ENCODE data around the gene CCDC89.

CCDC89 gene

GRCh38 chr11:85685820-85686459 lies at the start of gene CCDC89:
CCDC89 (minus strand) TSS chr11:85686195; CDS start chr11:85686130, 65 bp downstream.
- peak; percentile 60 to 75 for DNase-seq

- DNase-seq: no peak
Measured at GRCh38 chr11:85732965-85733364, 47.0 kb upstream of the CCDC89 start.

GRCh38 chr11:85726381-85726780 lies 40.4 kb upstream of the CCDC89 start:
- DNase-seq: no peak

GRCh38 chr11:85725510-85726258 lies 39.7 kb upstream of the CCDC89 start:
- DNase-seq: no peak

GRCh38 chr11:85724748-85725465 lies 38.9 kb upstream of the CCDC89 start:
- no peak for DNase-seq

GRCh38 chr11:85723088-85723487 lies 37.1 kb upstream of the CCDC89 start:
- DNase-seq: no peak

GRCh38 chr11:85721191-85721590 lies 35.2 kb upstream of the CCDC89 start:
- DNase-seq: no peak

- no peak for DNase-seq
Measured at GRCh38 chr11:85718991-85719807, 33.2 kb upstream of the CCDC89 start.

GRCh38 chr11:85718126-85718943 lies 32.3 kb upstream of the CCDC89 start:
- DNase-seq: no peak

GRCh38 chr11:85717429-85717828 lies 31.4 kb upstream of the CCDC89 start:
- DNase-seq: no peak

- DNase-seq: no peak
Measured at GRCh38 chr11:85712953-85713352, 27.0 kb upstream of the CCDC89 start.

- no peak for DNase-seq
Measured at GRCh38 chr11:85710917-85711316, 24.9 kb upstream of the CCDC89 start.

- no peak for DNase-seq
Measured at GRCh38 chr11:85709941-85710702, 24.1 kb upstream of the CCDC89 start.

- no peak for DNase-seq
Measured at GRCh38 chr11:85705800-85706199, 19.8 kb upstream of the CCDC89 start.

GRCh38 chr11:85704967-85705366 lies 19.0 kb upstream of the CCDC89 start:
- no peak for DNase-seq

- DNase-seq: no peak
Measured at GRCh38 chr11:85699957-85700741, 14.2 kb upstream of the CCDC89 start.

- DNase-seq: no peak
Measured at GRCh38 chr11:85698195-85698594, 12.2 kb upstream of the CCDC89 start.

GRCh38 chr11:85697747-85698146 lies 11.8 kb upstream of the CCDC89 start:
- no peak for DNase-seq

- no peak for DNase-seq
Measured at GRCh38 chr11:85695546-85695945, 9.6 kb upstream of the CCDC89 start.

- no peak for DNase-seq
Measured at GRCh38 chr11:85694385-85694980, 8.5 kb upstream of the CCDC89 start.

All from NCI-H187 (cell line).